Keratinocyte (primary cell): ENCODE results near the gene ESR2. TPM values are rescaled to one million over a fixed set of nuclear protein-coding genes. Genes with fewer than 3 reads are reported as not detected.

Experiments used
- DNase-seq: peaks from one replicate; pipeline ENCODE4 v3.0.0-alpha.2; 2011; ENCODE audit warnings: low read depth, missing footprints, low spot score
- FAIRE-seq: peaks from 2 replicates; lab custom pipeline; 2011; peaks lifted over from hg19 to GRCh38; lab: Jason Lieb, UNC
- H2AFZ ChIP-seq: 2 replicates; pipeline ENCODE4 v1.6.0; 2012; ENCODE audit warnings: low read length, control low read depth, inconsistent platforms; ENCODE audit not compliant: control insufficient read depth
- H3K27ac ChIP-seq: 2 replicates; pipeline ENCODE4 v1.5.1; 2011; ENCODE audit warnings: low read length; ENCODE audit not compliant: control insufficient read depth, insufficient read depth
- H3K27me3 ChIP-seq: 3 replicates; pipeline ENCODE4 v1.6.0; 2011; ENCODE audit warnings: low read length; ENCODE audit not compliant: control insufficient read depth, insufficient read depth; ENCODE audit errors: extremely low read depth
- H3K36me3 ChIP-seq, 2 experiments: 2 replicates in 1 of 2; 3 replicates in 1 of 2; pipeline ENCODE4 v1.5.1; 2011; ENCODE audit warnings: low read length in 2 of 2, mild to moderate bottlenecking in 1 of 2; ENCODE audit not compliant: control insufficient read depth in 2 of 2, insufficient read depth in 2 of 2; ENCODE audit errors: extremely low read depth in 1 of 2
- H3K4me1 ChIP-seq: 3 replicates; pipeline ENCODE4 v1.5.1; 2011; ENCODE audit warnings: low read length; ENCODE audit not compliant: control insufficient read depth, insufficient read depth; ENCODE audit errors: extremely low read depth
- H3K4me2 ChIP-seq: 3 replicates; pipeline ENCODE4 v1.6.0; 2011; ENCODE audit warnings: low read depth, low read length; ENCODE audit not compliant: control insufficient read depth, insufficient read depth; ENCODE audit errors: extremely low read depth
- H3K4me3 ChIP-seq, 3 experiments: fragments of 200-600 bp in 1 of 3; sonication (generic) in 1 of 3; 2 replicates in 2 of 3; 3 replicates in 1 of 3; pipeline ENCODE4 v1.5.1; 2011 to 2016; ENCODE audit warnings: low read length in 3 of 3, mild to moderate bottlenecking in 3 of 3, control low read depth in 2 of 3, inconsistent platforms in 1 of 3, low read depth in 1 of 3, mixed read lengths in 1 of 3, mixed run types in 1 of 3, moderate library complexity in 1 of 3; ENCODE audit not compliant: control insufficient read depth in 2 of 3, insufficient read depth in 2 of 3; ENCODE audit errors: extremely low read depth in 1 of 3
- H3K79me2 ChIP-seq: 2 replicates; pipeline ENCODE4 v1.6.0; 2012; ENCODE audit warnings: low read length; ENCODE audit not compliant: control insufficient read depth, insufficient read depth
- H3K9ac ChIP-seq: 3 replicates; pipeline ENCODE4 v1.6.0; 2011; ENCODE audit warnings: low read length; ENCODE audit not compliant: control insufficient read depth, insufficient read depth; ENCODE audit errors: extremely low read depth
- H3K9me1 ChIP-seq: 3 replicates; pipeline ENCODE4 v1.6.0; 2011; ENCODE audit warnings: low read length; ENCODE audit not compliant: control insufficient read depth, insufficient read depth; ENCODE audit errors: extremely low read depth
- H3K9me3 ChIP-seq: 2 replicates; pipeline ENCODE4 v1.5.1; 2012; ENCODE audit warnings: low read depth, low read length; ENCODE audit not compliant: control insufficient read depth
- H4K20me1 ChIP-seq: 3 replicates; pipeline ENCODE4 v1.6.0; 2011; ENCODE audit warnings: low read length; ENCODE audit not compliant: control insufficient read depth, insufficient read depth; ENCODE audit errors: extremely low read depth
- CTCF ChIP-seq, 3 experiments: IDR thresholded peaks in 1 of 3; conservative IDR thresholded peaks in 1 of 3; optimal IDR thresholded peaks in 1 of 3; 2 replicates in 2 of 3; 3 replicates in 1 of 3; pipeline versions ENCODE3 to v1.5.1; 2011; ENCODE audit warnings: low read length in 3 of 3, mild to moderate bottlenecking in 3 of 3, moderate library complexity in 2 of 3, control low read depth in 1 of 3, inconsistent platforms in 1 of 3; ENCODE audit not compliant: insufficient read depth in 2 of 3; ENCODE audit errors: extremely low read depth in 1 of 3
- EZH2 ChIP-seq: IDR thresholded peaks from one replicate; pipeline ENCODE4 v1.6.1; 2012; ENCODE audit warnings: inconsistent platforms, mild to moderate bottlenecking, low read length, moderate library complexity
- dilution Hi-C: fragments of 300-500 bp; cut with MboI; formaldehyde crosslinking; loops from one replicate; pipeline ENCODE4 v1.7.0; 2020; ENCODE audit warnings: low sequenced_read_pairs; ENCODE audit not compliant: extremely low pct_ligation_motif_present
- polyA plus RNA-seq, 5 experiments: library from polyadenylated mRNA; depleted of rRNA in 3 of 5; stranded (reverse) in 3 of 5; stranded (forward) in 1 of 5; unstranded in 1 of 5; fragments of >200 nt; gene quantifications; 1 replicate in 1 of 5; 2 replicates in 3 of 5; 3 replicates in 1 of 5; pipeline versions ENCODE4 v1.2.1 to v1.2.3, GENCODE V29; 2011 to 2012; ENCODE audit warnings: missing spikeins in 2 of 5, low read depth in 1 of 5, low replicate concordance in 1 of 5

The ESR2 gene
- polyA plus RNA-seq, 1 donor (not counting 4 experiments of a cell fraction or from before 2014, with no cell fraction given), result 0.03 TPM

DNA sequence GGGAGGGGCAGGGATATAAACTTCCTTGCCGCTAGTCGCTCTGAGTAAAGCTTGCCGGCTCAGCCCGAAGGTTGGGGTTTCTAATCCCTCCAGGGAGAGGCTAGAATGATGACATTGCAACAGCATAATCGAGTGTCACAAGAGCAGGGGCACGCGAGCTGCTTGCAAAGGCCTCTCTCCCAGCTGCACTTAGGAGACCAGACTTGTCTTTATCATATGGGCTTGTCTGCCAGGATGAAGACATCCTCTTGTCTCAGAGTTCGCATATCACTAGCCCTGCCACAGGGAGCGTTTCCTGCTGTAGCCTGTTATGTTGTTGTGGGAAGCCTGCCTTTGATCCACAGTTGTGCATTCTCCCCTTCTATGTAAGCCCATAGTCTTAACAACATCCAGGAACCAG, 180.0 kb downstream of the ESR2 start:
- FAIRE-seq, result no peak
- Histone ChIP-seq H2AFZ (no peak overlapping the region), H3K36me3 (peaks cover 2% of the 10 kb centered on the region in 2 experiments)

GRCh38 chr14:64112867-64113678, 181.1 kb downstream of the ESR2 start:
- no peaks in the 10 kb centered on the region for H3K9me1 ChIP-seq
- DNase-seq (no peak), FAIRE-seq (no peak)
- H3K27me3 ChIP-seq, result no peaks in the 10 kb centered on the region
- TF ChIP-seq CTCF (optimal IDR thresholded peaks at IDR 0.05 in 1 of 3, IDR thresholded peaks at IDR 0.05 in 1 of 3, conservative IDR thresholded peaks at IDR 0.05 in 1 of 3; ENCODE audit: extremely low read depth in 1 of 3, insufficient read depth in 2 of 3, low read length in 3 of 3) (no peak), EZH2 (no peak)
- H3K27ac ChIP-seq, result no peak overlapping the region
- H3K4me1 ChIP-seq, result peaks cover 26% of the 10 kb centered on the region
- no peaks in the 10 kb centered on the region for H3K9me3 ChIP-seq
- dilution Hi-C loops, result no loop called here
- H3K36me3 ChIP-seq, result peaks cover 2% of the 10 kb centered on the region in 2 experiments
- no peak overlapping the region for H3K9ac ChIP-seq
- H4K20me1 ChIP-seq, result no peaks in the 10 kb centered on the region
- no peak overlapping the region for H3K4me3 ChIP-seq
- no peak overlapping the region for H3K4me2 ChIP-seq
- no peak overlapping the region for H2AFZ ChIP-seq
- H3K79me2 ChIP-seq, result no peaks in the 10 kb centered on the region

More for the DNA sequence above, 180.0 kb downstream of the ESR2 start:
- dilution Hi-C loops, result no loop called here
- H3K4me2 ChIP-seq, result no peak overlapping the region
- no peak overlapping the region for H3K27ac ChIP-seq
- H4K20me1 ChIP-seq, result no peaks in the 10 kb centered on the region
- no peak overlapping the region for H3K9ac ChIP-seq
- DNase-seq, result no peak
- no peak overlapping the region for H3K4me3 ChIP-seq
- no peaks in the 10 kb centered on the region for H3K79me2 ChIP-seq
- H3K9me1 ChIP-seq, result no peaks in the 10 kb centered on the region
- H3K9me3 ChIP-seq, result no peaks in the 10 kb centered on the region
- TF ChIP-seq EZH2 (no peak), CTCF (optimal IDR thresholded peaks at IDR 0.05 in 1 of 3, IDR thresholded peaks at IDR 0.05 in 1 of 3, conservative IDR thresholded peaks at IDR 0.05 in 1 of 3; ENCODE audit: extremely low read depth in 1 of 3, insufficient read depth in 2 of 3, low read length in 3 of 3) (no peak)
- H3K27me3 ChIP-seq, result no peaks in the 10 kb centered on the region
- peaks cover 34% of the 10 kb centered on the region for H3K4me1 ChIP-seq
